Measurements from ENCODE around the gene CISH. TPM values are rescaled to one million over a fixed set of nuclear protein-coding genes. Genes with fewer than 3 reads are reported as not detected.

Gene CISH
- total RNA-seq, 1 donor from 2014 or later = 0.32 TPM

- Mint-ChIP-seq H3K27me3 (ENCODE audit: insufficient read depth, low read depth) (peaks cover 9% of the 10 kb centered on the region), H3K4me1 (peaks cover 19% of the 10 kb centered on the region), H3K9me3 (no peaks in the 10 kb centered on the region), H3K36me3 (peaks cover 6% of the 10 kb centered on the region), H3K4me3 (no peak overlapping the region), H3K27ac (no peak overlapping the region)
- no peak for DNase-seq (ENCODE audit: low spot score)
- no peaks in the 10 kb centered on the region for H3F3A ChIP-seq (ENCODE audit: low read depth)
- TF ChIP-seq EZH2phosphoT487 (IDR thresholded peaks at IDR 0.05) (no peak), CTCF (IDR thresholded peaks at IDR 0.05) (no peak), EZH2 (IDR thresholded peaks at IDR 0.05) (no peak)
- no peak overlapping the region for H3K9ac ChIP-seq
- H3K36me3 ChIP-seq = no peaks in the 10 kb centered on the region
- no peaks in the 10 kb centered on the region for H3K79me2 ChIP-seq (ENCODE audit: low read depth)
- H3K9me3 ChIP-seq (ENCODE audit: low read depth) = no peaks in the 10 kb centered on the region
- no peak overlapping the region for H2AFZ ChIP-seq (replicated peaks)
- peaks cover 13% of the 10 kb centered on the region for H4K20me1 ChIP-seq (ENCODE audit: low read depth)
- H3K27ac ChIP-seq = no peak overlapping the region
- H3K27me3 ChIP-seq = no peaks in the 10 kb centered on the region
- no peak overlapping the region for H3K4me3 ChIP-seq
- no peaks in the 10 kb centered on the region for H3K4me1 ChIP-seq
- no peak overlapping the region for H3K4me2 ChIP-seq
Observed at GRCh38 chr3:50639055-50639494, 27.5 kb upstream of the CISH start.

- no peak overlapping the region for H3K9ac ChIP-seq
- Mint-ChIP-seq H3K4me3 (no peak overlapping the region), H3K9me3 (no peaks in the 10 kb centered on the region), H3K27me3 (ENCODE audit: insufficient read depth, low read depth) (peaks cover 7% of the 10 kb centered on the region), H3K4me1 (peaks cover 19% of the 10 kb centered on the region), H3K36me3 (peaks cover 6% of the 10 kb centered on the region), H3K27ac (no peak overlapping the region)
- no peak overlapping the region for H3K4me2 ChIP-seq
- H3F3A ChIP-seq (ENCODE audit: low read depth) = no peaks in the 10 kb centered on the region
- H3K4me1 ChIP-seq = no peaks in the 10 kb centered on the region
- H3K4me3 ChIP-seq = no peak overlapping the region
- H4K20me1 ChIP-seq (ENCODE audit: low read depth) = peaks cover 13% of the 10 kb centered on the region
- H3K27ac ChIP-seq = no peak overlapping the region
- no peak overlapping the region for H2AFZ ChIP-seq (replicated peaks)
- H3K9me3 ChIP-seq (ENCODE audit: low read depth) = no peaks in the 10 kb centered on the region
- DNase-seq (ENCODE audit: low spot score) = no peak
- no peaks in the 10 kb centered on the region for H3K79me2 ChIP-seq (ENCODE audit: low read depth)
- H3K27me3 ChIP-seq = no peaks in the 10 kb centered on the region
- no peaks in the 10 kb centered on the region for H3K36me3 ChIP-seq
- TF ChIP-seq EZH2 (IDR thresholded peaks at IDR 0.05) (no peak), EZH2phosphoT487 (IDR thresholded peaks at IDR 0.05) (no peak), CTCF (IDR thresholded peaks at IDR 0.05) (no peak)
Observed at GRCh38 chr3:50637945-50638344, 26.4 kb upstream of the CISH start.

- Histone ChIP-seq H3K4me3 (no peak overlapping the region), H2AFZ (replicated peaks) (no peak overlapping the region), H3K9ac (no peak overlapping the region), H3K9me3 (ENCODE audit: low read depth) (no peaks in the 10 kb centered on the region), H3K79me2 (ENCODE audit: low read depth) (peaks cover 1% of the 10 kb centered on the region), H4K20me1 (ENCODE audit: low read depth) (peaks cover 13% of the 10 kb centered on the region), H3K27ac (no peak overlapping the region), H3F3A (ENCODE audit: low read depth) (no peaks in the 10 kb centered on the region), H3K4me1 (no peaks in the 10 kb centered on the region), H3K36me3 (no peaks in the 10 kb centered on the region), H3K4me2 (no peak overlapping the region), H3K27me3 (no peaks in the 10 kb centered on the region)
- Mint-ChIP-seq H3K9me3 (no peaks in the 10 kb centered on the region), H3K27ac (no peak overlapping the region), H3K36me3 (peaks cover 6% of the 10 kb centered on the region), H3K4me1 (peaks cover 25% of the 10 kb centered on the region), H3K27me3 (ENCODE audit: insufficient read depth, low read depth) (peaks cover 7% of the 10 kb centered on the region), H3K4me3 (no peak overlapping the region)
- TF ChIP-seq CTCF (IDR thresholded peaks at IDR 0.05) (no peak), EZH2 (IDR thresholded peaks at IDR 0.05) (no peak), EZH2phosphoT487 (IDR thresholded peaks at IDR 0.05) (no peak)
- DNase-seq (ENCODE audit: low spot score) = no peak
Observed at GRCh38 chr3:50637011-50637410, 25.4 kb upstream of the CISH start.
